Liver (tissue), 9 donors: ENCODE results near the gene COL23A1. TPM values are rescaled to one million over a fixed set of nuclear protein-coding genes. Genes with fewer than 3 reads are reported as not detected.

Experiments used
- DNase-seq: peaks from one replicate; pipeline ENCODE4 v3.0.0-alpha.2; 2017; ENCODE audit warnings: low spot score
- H3K27ac ChIP-seq, 2 donors: one replicate each; pipeline ENCODE4 v1.7.0; 2013; ENCODE audit warnings: inconsistent platforms in 2 of 2, low read length in 2 of 2, control low read depth in 1 of 2, low read depth in 1 of 2, mild to moderate bottlenecking in 1 of 2
- H3K27me3 ChIP-seq, 4 donors: one replicate each; pipeline versions ENCODE4 v1.6.1 to v1.7.0; 2013; ENCODE audit warnings: low read length in 3 of 4, inconsistent platforms in 1 of 4, mild to moderate bottlenecking in 1 of 4, moderate library complexity in 1 of 4; ENCODE audit not compliant: control insufficient read depth in 4 of 4, insufficient read depth in 4 of 4
- H3K36me3 ChIP-seq, 4 donors: one replicate each; pipeline versions ENCODE4 v1.6.1 to v1.7.0; 2013; ENCODE audit warnings: low read length in 3 of 4, mild to moderate bottlenecking in 3 of 4, low read depth in 1 of 4, moderate library complexity in 1 of 4; ENCODE audit not compliant: control insufficient read depth in 4 of 4, insufficient read depth in 3 of 4
- H3K4me1 ChIP-seq, 4 donors: one replicate each; pipeline versions ENCODE4 v1.6.1 to v1.7.0; 2013; ENCODE audit warnings: low read length in 3 of 4, mild to moderate bottlenecking in 3 of 4, moderate library complexity in 1 of 4; ENCODE audit not compliant: control insufficient read depth in 4 of 4, insufficient read depth in 4 of 4
- H3K4me3 ChIP-seq, 3 donors: one replicate each; pipeline versions ENCODE4 v1.6.1 to v1.7.0; 2013; ENCODE audit warnings: low read length in 3 of 3, control low read depth in 1 of 3, low read depth in 1 of 3, mild to moderate bottlenecking in 1 of 3
- H3K9ac ChIP-seq, 2 donors: one replicate each; pipeline ENCODE4 v1.7.0; 2013; ENCODE audit warnings: low read length in 2 of 2, mild to moderate bottlenecking in 2 of 2, moderate library complexity in 2 of 2, control low read depth in 1 of 2, low read depth in 1 of 2
- H3K9me3 ChIP-seq, 4 donors: one replicate each; pipeline versions ENCODE4 v1.6.1 to v1.7.0; 2013; ENCODE audit warnings: low read length in 3 of 4; ENCODE audit not compliant: control insufficient read depth in 4 of 4
- ATF3 ChIP-seq: IDR thresholded peaks from 2 replicates; pipeline ENCODE4 v1.6.1; 2016; ENCODE audit warnings: antibody characterized with exemption
- CTCF ChIP-seq: fragments of 150-350 bp; IDR thresholded peaks from 2 replicates; pipeline ENCODE4 v1.5.1; 2017; ENCODE audit warnings: improper control_type of control experiment, low read depth, low read length; ENCODE audit not compliant: missing input control
- EGR1 ChIP-seq, 2 donors: IDR thresholded peaks; 2 replicates each; pipeline ENCODE4 v1.6.1; 2016 to 2018; ENCODE audit warnings: antibody characterized with exemption in 2 of 2, low read depth in 2 of 2
- FOXA1 ChIP-seq: IDR thresholded peaks from 2 replicates; pipeline ENCODE4 v1.6.1; 2016; ENCODE audit warnings: antibody characterized with exemption
- FOXA2 ChIP-seq: IDR thresholded peaks from 2 replicates; pipeline ENCODE4 v1.6.1; 2016; ENCODE audit warnings: antibody characterized with exemption
- GABPA ChIP-seq, 2 donors: IDR thresholded peaks in 1 of 2; conservative IDR thresholded peaks in 1 of 2; 2 replicates each; pipeline ENCODE4 v1.6.1; 2016; ENCODE audit warnings: antibody characterized with exemption in 2 of 2, mild to moderate bottlenecking in 1 of 2, moderate library complexity in 1 of 2
- HNF4A ChIP-seq, 2 donors: conservative IDR thresholded peaks; 2 replicates each; pipeline ENCODE4 v1.6.1; 2016; ENCODE audit warnings: antibody characterized with exemption in 2 of 2, mild to moderate bottlenecking in 2 of 2
- HNF4G ChIP-seq: IDR thresholded peaks from 2 replicates; pipeline ENCODE4 v1.6.1; 2016; ENCODE audit warnings: antibody characterized with exemption
- JUND ChIP-seq, 2 donors: IDR thresholded peaks; 2 replicates each; pipeline ENCODE4 v1.6.1; 2016; ENCODE audit warnings: antibody characterized with exemption in 2 of 2
- MAX ChIP-seq: IDR thresholded peaks from 2 replicates; pipeline ENCODE4 v1.6.1; 2016; ENCODE audit warnings: antibody characterized with exemption
- NR2F2 ChIP-seq: IDR thresholded peaks from 2 replicates; pipeline ENCODE4 v1.6.1; 2016; ENCODE audit warnings: antibody characterized with exemption
- RAD21 ChIP-seq, 2 donors: IDR thresholded peaks; 2 replicates each; pipeline ENCODE4 v1.6.1; 2016; ENCODE audit warnings: antibody characterized with exemption in 2 of 2, mild to moderate bottlenecking in 2 of 2
- REST ChIP-seq: IDR thresholded peaks from 2 replicates; pipeline ENCODE4 v1.6.1; 2016; ENCODE audit warnings: antibody characterized with exemption, mild to moderate bottlenecking
- RXRA ChIP-seq, 2 donors: IDR thresholded peaks; 2 replicates each; pipeline ENCODE4 v1.6.1; 2017 to 2018; ENCODE audit warnings: antibody characterized with exemption in 2 of 2, mild to moderate bottlenecking in 1 of 2
- SP1 ChIP-seq: IDR thresholded peaks from 2 replicates; pipeline ENCODE4 v1.6.1; 2018; ENCODE audit warnings: antibody characterized with exemption, mild to moderate bottlenecking
- TAF1 ChIP-seq: conservative IDR thresholded peaks from 2 replicates; pipeline ENCODE4 v1.6.1; 2016; ENCODE audit warnings: antibody characterized with exemption, mild to moderate bottlenecking
- YY1 ChIP-seq: IDR thresholded peaks from 2 replicates; pipeline ENCODE4 v1.6.1; 2016; ENCODE audit warnings: antibody characterized with exemption, mild to moderate bottlenecking
- ZBTB33 ChIP-seq: IDR thresholded peaks from 2 replicates; pipeline ENCODE4 v1.6.1; 2016; ENCODE audit warnings: antibody characterized with exemption
- WGBS: extraction: QIAGEN DNeasy Blood & Tissue Kit; methylation state at CpG from one replicate; pipeline ENCODE4 v1.1.7; 2013; 5-methylcytosine and 5-hydroxymethylcytosine counted together
- polyA plus RNA-seq, 2 donors: library from polyadenylated mRNA; stranded (reverse) in 1 of 2; unstranded in 1 of 2; fragments of 200-250 nt in 1 of 2; fragments of >200 nt in 1 of 2; fragmentation: Nextera tagmentation in 1 of 2; extraction: Ambion mirVana in 1 of 2; gene quantifications; one replicate each; pipeline versions ENCODE4 v1.2.1 to v1.2.3, GENCODE V29; 2013 to 2015
- total RNA-seq, 2 donors: library from RNA; depleted of rRNA; stranded (reverse); fragments of >200 nt; gene quantifications; one replicate each; pipeline ENCODE4 v1.2.3, GENCODE V29; 2014
- donor health status: healthy.
- donor health status: healthy.
- donor health status: healthy.
- donor health status: healthy.
- donor health status: healthy.

The COL23A1 gene
- total and polyA plus RNA-seq, 4 donors = 0.08 to 1.4 (median 0.27) TPM

GRCh38 chr5:178314961-178315820 is 275.0 kb downstream of the COL23A1 start:
- no peak overlapping the region for H3K27ac ChIP-seq
- 92% methylated on average over 19 of the region's 19 CpGs for WGBS
- H3K4me1 ChIP-seq = no peaks in the 10 kb centered on the region
- H3K9me3 ChIP-seq = no peaks in the 10 kb centered on the region
- no peak overlapping the region for H3K4me3 ChIP-seq
- H3K9ac ChIP-seq = no peak overlapping the region
- no peak for DNase-seq
- TF ChIP-seq SP1 (no peak), ATF3 (no peak), HNF4A (conservative IDR thresholded peaks at IDR 0.05) (no peak), GABPA (IDR thresholded peaks at IDR 0.05 in 1 of 2, conservative IDR thresholded peaks at IDR 0.05 in 1 of 2) (no peak), ZBTB33 (no peak), YY1 (no peak), FOXA2 (no peak), RAD21 (IDR thresholded peaks at IDR 0.05) (no peak), EGR1 (IDR thresholded peaks at IDR 0.05; ENCODE audit: low read depth in 2 of 2) (no peak), CTCF (no peak), FOXA1 (no peak), MAX (no peak)
- H3K36me3 ChIP-seq = no peaks in the 10 kb centered on the region
- no peaks in the 10 kb centered on the region for H3K27me3 ChIP-seq

- no peak for DNase-seq
- 83% methylated on average over 17 of the region's 17 CpGs for WGBS
- H3K4me3 ChIP-seq = no peak overlapping the region
- TF ChIP-seq MAX (no peak), HNF4G (no peak), CTCF (no peak), NR2F2 (no peak), JUND (IDR thresholded peaks at IDR 0.05) (no peak), ATF3 (no peak), REST (no peak), YY1 (no peak), FOXA1 (no peak), SP1 (no peak), TAF1 (no peak), RXRA (IDR thresholded peaks at IDR 0.05) (no peak), RAD21 (IDR thresholded peaks at IDR 0.05) (no peak)
Measured at GRCh38 chr5:178314061-178314660, 276.0 kb downstream of the COL23A1 start.

More at GRCh38 chr5:178314061-178314660, 276.0 kb downstream of the COL23A1 start:
- H3K27ac ChIP-seq = no peak overlapping the region
- H3K9ac ChIP-seq = no peak overlapping the region
- H3K36me3 ChIP-seq = no peaks in the 10 kb centered on the region
- H3K27me3 ChIP-seq = no peaks in the 10 kb centered on the region
- H3K4me1 ChIP-seq = no peaks in the 10 kb centered on the region
- no peaks in the 10 kb centered on the region for H3K9me3 ChIP-seq
